NB4 (cell line): Measurements from ENCODE around the gene LRRC8C.

Experiments
- DNase-seq: peaks from one replicate; pipeline ENCODE4 v3.0.0; 2010; ENCODE audit warnings: low read depth
- H3K4me3 ChIP-seq: one replicate; pipeline ENCODE4 v1.5.1; 2011; ENCODE audit warnings: mild to moderate bottlenecking, low read depth, low read length, moderate library complexity
- CTCF ChIP-seq: IDR thresholded peaks from one replicate; pipeline ENCODE4 v1.5.1; 2012; ENCODE audit warnings: low read depth, low read length
- MAX ChIP-seq: IDR thresholded peaks from 2 replicates; pipeline ENCODE4 v1.6.1; 2011; ENCODE audit warnings: low read depth, low read length
- MYC ChIP-seq: IDR thresholded peaks from 2 replicates; pipeline ENCODE4 v1.6.1; 2011; ENCODE audit warnings: low read depth, low read length
- POLR2A ChIP-seq: IDR thresholded peaks from 2 replicates; pipeline ENCODE4 v1.6.1; 2011; ENCODE audit warnings: mild to moderate bottlenecking; ENCODE audit not compliant: insufficient read length; ENCODE audit errors: extremely low read depth

The LRRC8C gene

DNA sequence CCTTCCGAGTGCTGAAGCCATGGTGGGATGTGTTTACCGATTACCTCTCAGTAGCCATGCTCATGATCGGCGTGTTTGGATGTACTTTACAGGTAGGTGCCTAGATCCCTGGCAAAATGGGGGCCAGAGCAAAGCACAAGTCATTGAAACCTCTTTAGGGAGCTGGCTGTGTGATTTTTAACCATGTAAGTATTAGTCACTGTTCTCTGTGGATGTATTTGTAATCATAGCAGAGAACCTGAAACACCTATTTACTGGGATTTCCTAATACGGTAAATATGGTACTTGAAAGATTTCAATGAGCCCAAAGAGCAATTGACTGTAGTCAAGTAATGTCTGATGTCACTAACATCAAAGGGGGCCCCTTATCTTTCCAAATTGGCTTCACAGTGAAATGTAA, 53.6 kb downstream of the LRRC8C start:
- no peak for TF ChIP-seq MYC
- TF ChIP-seq CTCF = no peak
- no peak for TF ChIP-seq POLR2A
- TF ChIP-seq MAX = no peak
- no peak for DNase-seq
- no peak overlapping the region for H3K4me3 ChIP-seq

DNA sequence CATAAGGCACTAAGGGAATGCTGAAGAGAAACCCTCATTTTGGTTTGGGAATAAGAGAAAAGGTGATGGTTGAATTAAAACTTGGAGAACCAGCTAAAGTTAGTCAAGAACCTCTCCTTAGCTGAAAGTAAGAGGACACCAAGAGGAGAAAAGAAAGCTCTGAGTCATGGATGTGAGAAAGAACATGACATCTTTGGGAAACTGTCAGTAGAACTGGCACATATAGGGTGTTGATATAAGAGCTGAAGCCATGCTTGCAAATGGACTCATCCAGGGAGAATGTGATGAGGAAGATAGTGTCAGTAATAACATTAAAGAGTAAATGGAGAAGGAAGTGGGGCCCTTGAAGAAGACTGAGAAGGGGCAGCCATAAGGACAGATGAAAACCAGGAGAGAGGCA, 54.3 kb downstream of the LRRC8C start:
- TF ChIP-seq CTCF (no peak), MAX (no peak), MYC (no peak), POLR2A (no peak)
- H3K4me3 ChIP-seq = no peak overlapping the region
- DNase-seq = no peak

- TF ChIP-seq MAX (no peak), MYC (no peak), CTCF (no peak), POLR2A (no peak)
- DNase-seq = no peak
- no peak overlapping the region for H3K4me3 ChIP-seq
Observed at GRCh38 chr1:89688607-89689006, 55.7 kb downstream of the LRRC8C start.

DNA sequence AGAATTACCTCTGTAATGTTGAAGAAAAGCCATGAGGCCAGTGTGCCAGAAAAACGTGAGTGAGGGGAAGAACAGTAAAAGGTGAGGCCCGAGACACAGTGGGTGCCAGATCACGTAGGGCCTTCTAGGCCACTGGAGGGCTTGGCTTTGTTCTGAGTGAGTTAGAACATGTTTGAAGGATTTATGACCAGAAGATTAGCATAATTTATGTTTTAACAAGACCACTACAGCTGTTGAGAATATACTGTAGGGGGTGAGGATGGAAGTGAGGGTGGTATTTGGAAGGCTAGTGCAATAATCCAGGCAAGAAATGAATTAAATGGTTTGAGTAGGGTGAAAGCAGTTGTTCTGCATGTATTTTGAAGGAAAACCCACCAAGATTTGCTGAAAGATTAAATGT, 56.3 kb downstream of the LRRC8C start:
- TF ChIP-seq POLR2A (no peak), CTCF (no peak)
- no peak overlapping the region for H3K4me3 ChIP-seq
- no peak for DNase-seq

- TF ChIP-seq POLR2A (no peak), CTCF (no peak), MYC (no peak)
- DNase-seq = no peak
- H3K4me3 ChIP-seq = no peak overlapping the region
Observed at GRCh38 chr1:89690595-89690994, 57.7 kb downstream of the LRRC8C start.

- TF ChIP-seq CTCF = no peak
- TF ChIP-seq MAX = no peak
- TF ChIP-seq MYC = no peak
- TF ChIP-seq POLR2A = no peak
- peak overlapping the region; percentile 9 for H3K4me3 ChIP-seq
- DNase-seq = peak; percentile 91
Observed at GRCh38 chr1:89692601-89693521, 59.9 kb downstream of the LRRC8C start.
